Right lobe of liver (tissue), 6 donors: Measurements from ENCODE around the gene NR3C2. TPM values are rescaled to one million over a fixed set of nuclear protein-coding genes. Genes with fewer than 3 reads are reported as not detected.
A peak's percentile ranks its signal among the peaks of the same experiment; 100 is the strongest.
"Not testable (repeated sequence)": the region's sequence is repeated elsewhere in the genome, so short reads cannot be mapped to it uniquely, and the experiment has no call there.

Experiments
- ATAC-seq, 4 donors: fragments of 200-7000 bp; cut with Tn5 transposase; one replicate each; pipeline ENCODE4 v1.9.1; 2020; ENCODE audit warnings: mild to moderate bottlenecking in 4 of 4, moderate library complexity in 4 of 4
- DNase-seq, 3 donors: peaks; one replicate each; pipeline ENCODE4 v3.0.0-alpha.2; 2020
- H3K27ac ChIP-seq, 3 donors: fragments of 200-600 bp; one replicate each; pipeline ENCODE4 v1.8.0; 2022
- H3K27me3 ChIP-seq, 2 donors: fragments of 200-600 bp; one replicate each; pipeline ENCODE4 v1.8.0; 2022
- H3K36me3 ChIP-seq, 4 donors: fragments of 200-600 bp; sonication (generic) in 1 of 4; one replicate each; pipeline versions ENCODE4 v1.5.1 to v1.8.0; 2017 to 2022; ENCODE audit warnings: control low read depth in 1 of 4
- H3K4me1 ChIP-seq, 4 donors: fragments of 200-600 bp; sonication (generic) in 1 of 4; one replicate each; pipeline versions ENCODE4 v1.5.1 to v1.8.0; 2017 to 2022; ENCODE audit warnings: control low read depth in 1 of 4
- H3K4me3 ChIP-seq, 3 donors: fragments of 200-600 bp; one replicate each; pipeline ENCODE4 v1.8.0; 2022
- H3K9me3 ChIP-seq, 4 donors: fragments of 200-600 bp; sonication (generic) in 1 of 4; one replicate each; pipeline versions ENCODE4 v1.5.1 to v1.8.0; 2017 to 2022; ENCODE audit warnings: control low read depth in 1 of 4
- POLR2A ChIP-seq: fragments of 450-650 bp; IDR thresholded peaks from one replicate; pipeline ENCODE4 v1.6.1; 2017; ENCODE audit warnings: antibody characterized with exemption, mild to moderate bottlenecking
- WGBS: methylation state at CpG from one replicate; pipeline ENCODE4 v1.1.6; 2018; ENCODE audit warnings: low coverage, low lambda C conversion rate; ENCODE audit not compliant: insufficient coverage; ENCODE audit errors: missing lambda C conversion rate; 5-methylcytosine and 5-hydroxymethylcytosine counted together
- intact Hi-C, 2 donors: fragments of 100-400 bp; cut with DNase I; formaldehyde crosslinking; loops; one replicate each; pipeline versions ENCODE4 v1.11.2 to v1.14.1; 2022
- total RNA-seq, 6 experiments: library from RNA; depleted of rRNA in 2 of 6; stranded (reverse); fragments of >200 nt in 2 of 6; fragmentation: NEBNext Ultra II Directional in 3 of 6; extraction: Animal tissue kit (Norgen Biotek cat#: 25700) in 3 of 6; gene quantifications; one replicate each; pipeline versions ENCODE4 v1.1.0 to v1.2.4, GENCODE V29; 2016 to 2023
- TF ChIP-seq, protein P1 (sequence below), 4 donors: fragments of 200-600 bp in 3 of 4; fragments of 450-650 bp in 1 of 4; IDR thresholded peaks; one replicate each; pipeline versions ENCODE4 v1.5.1 to v1.8.0; 2016 to 2022; ENCODE audit warnings: antibody characterized with exemption in 4 of 4, mild to moderate bottlenecking in 2 of 4
- donor health status: DM: no; HTN: yes; CAD: no.
- donor health status: DM: no; HTN: no; CAD: no.
- donor health status: DM: no; HTN: no; CAD: no.
- donor health status: DM: no; HTN: yes; CAD: no.
- donor health status: DM: no; HTN: yes; CAD: no.

Gene NR3C2
- total RNA-seq, 6 experiments from 2014 or later, result 4.8 to 15.9 (median 8.9) TPM

GRCh38 chr4:148089624-148090023 is 352.6 kb downstream of the NR3C2 start:
- Histone ChIP-seq H3K9me3 (no peaks in the 10 kb centered on the region), H3K27ac (no peak overlapping the region), H3K27me3 (no peaks in the 10 kb centered on the region), H3K36me3 (no peaks in the 10 kb centered on the region), H3K4me3 (no peak overlapping the region), H3K4me1 (no peaks in the 10 kb centered on the region)
- ATAC-seq (no peak), DNase-seq (no peak)
- intact Hi-C loops, result no loop called here
- no peak for TF ChIP-seq POLR2A
- TF ChIP-seq, protein P1, sequence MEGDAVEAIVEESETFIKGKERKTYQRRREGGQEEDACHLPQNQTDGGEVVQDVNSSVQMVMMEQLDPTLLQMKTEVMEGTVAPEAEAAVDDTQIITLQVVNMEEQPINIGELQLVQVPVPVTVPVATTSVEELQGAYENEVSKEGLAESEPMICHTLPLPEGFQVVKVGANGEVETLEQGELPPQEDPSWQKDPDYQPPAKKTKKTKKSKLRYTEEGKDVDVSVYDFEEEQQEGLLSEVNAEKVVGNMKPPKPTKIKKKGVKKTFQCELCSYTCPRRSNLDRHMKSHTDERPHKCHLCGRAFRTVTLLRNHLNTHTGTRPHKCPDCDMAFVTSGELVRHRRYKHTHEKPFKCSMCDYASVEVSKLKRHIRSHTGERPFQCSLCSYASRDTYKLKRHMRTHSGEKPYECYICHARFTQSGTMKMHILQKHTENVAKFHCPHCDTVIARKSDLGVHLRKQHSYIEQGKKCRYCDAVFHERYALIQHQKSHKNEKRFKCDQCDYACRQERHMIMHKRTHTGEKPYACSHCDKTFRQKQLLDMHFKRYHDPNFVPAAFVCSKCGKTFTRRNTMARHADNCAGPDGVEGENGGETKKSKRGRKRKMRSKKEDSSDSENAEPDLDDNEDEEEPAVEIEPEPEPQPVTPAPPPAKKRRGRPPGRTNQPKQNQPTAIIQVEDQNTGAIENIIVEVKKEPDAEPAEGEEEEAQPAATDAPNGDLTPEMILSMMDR (IDR thresholded peaks at IDR 0.05), result no peak
- WGBS, result 100% methylated on average over 4 of the region's 6 CpGs

GRCh38 chr4:148083073-148083472 is 359.1 kb downstream of the NR3C2 start:
- ATAC-seq, H3K4me1 ChIP-seq, DNase-seq, H3K9me3 ChIP-seq, intact Hi-C loops, H3K27ac ChIP-seq, H3K4me3 ChIP-seq, H3K27me3 ChIP-seq: not testable (repeated sequence)
- no CpG with 5 or more reads among the region's 4 CpGs for WGBS
- H3K36me3 ChIP-seq, result peaks cover 0 to 11% (median 0%) of the 10 kb centered on the region in 4 donors

DNA sequence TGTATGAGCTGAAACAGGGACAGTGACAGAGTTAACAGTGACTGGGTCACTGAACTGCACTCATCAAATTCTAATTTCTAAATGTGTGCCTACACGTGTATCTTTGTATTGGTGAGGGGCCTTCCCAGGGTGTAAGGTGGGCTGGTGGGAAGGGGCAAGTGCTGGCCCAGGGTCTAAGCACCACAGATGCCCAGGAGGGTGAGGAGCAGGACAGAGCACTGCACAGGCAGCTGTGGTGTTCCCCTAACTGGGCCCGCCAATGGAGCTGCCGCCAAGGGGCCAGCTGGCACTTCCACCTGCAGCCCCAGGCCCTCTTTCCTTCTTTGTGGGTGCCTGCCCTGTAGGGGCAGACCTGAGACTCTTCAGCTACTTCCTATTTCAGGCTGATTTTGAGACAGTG is 360.5 kb downstream of the NR3C2 start:
- Histone ChIP-seq H3K4me3 (no peak overlapping the region), H3K9me3 (no peaks in the 10 kb centered on the region), H3K4me1 (no peaks in the 10 kb centered on the region), H3K27ac (no peak overlapping the region), H3K36me3 (peaks cover 0 to 11% (median 0%) of the 10 kb centered on the region in 4 donors), H3K27me3 (no peaks in the 10 kb centered on the region)
- intact Hi-C loops, result no loop called here
- ATAC-seq (peak in 1 of 4 donors; percentile 39), DNase-seq (no peak)
- no peak for TF ChIP-seq POLR2A
- TF ChIP-seq, protein P1 (IDR thresholded peaks at IDR 0.05), result no peak
- 78% methylated on average over 1 of the region's 3 CpGs for WGBS

- no peaks in the 10 kb centered on the region for H3K4me1 ChIP-seq
- DNase-seq, result no peak
- TF ChIP-seq, protein P1 (IDR thresholded peaks at IDR 0.05), result no peak
- TF ChIP-seq POLR2A, result no peak
- intact Hi-C loops, result no loop called here
- WGBS, result no CpG with 5 or more reads among the region's 12 CpGs
- no peak overlapping the region for H3K27ac ChIP-seq
- no peak for ATAC-seq
- H3K4me3 ChIP-seq, result no peak overlapping the region
- H3K27me3 ChIP-seq, result no peaks in the 10 kb centered on the region
- H3K9me3 ChIP-seq, result no peaks in the 10 kb centered on the region
- H3K36me3 ChIP-seq, result peaks cover 0 to 11% (median 0%) of the 10 kb centered on the region in 4 donors
These were observed 360.9 kb downstream of the NR3C2 start for GRCh38 chr4:148081267-148081666.

- DNase-seq (no peak), ATAC-seq (no peak)
- TF ChIP-seq, protein P1 (IDR thresholded peaks at IDR 0.05), result no peak
- TF ChIP-seq POLR2A, result no peak
- intact Hi-C loops, result no loop called here
- H3K36me3 ChIP-seq, result peaks cover 0 to 11% (median 0%) of the 10 kb centered on the region in 4 donors
- no peaks in the 10 kb centered on the region for H3K4me1 ChIP-seq
- H3K9me3 ChIP-seq, result no peaks in the 10 kb centered on the region
- H3K27me3 ChIP-seq, result no peaks in the 10 kb centered on the region
- H3K27ac ChIP-seq, result no peak overlapping the region
- no peak overlapping the region for H3K4me3 ChIP-seq
- 80% methylated on average over 6 of the region's 7 CpGs for WGBS
These were observed 362.3 kb downstream of the NR3C2 start for GRCh38 chr4:148079961-148080360.
